Cardiac muscle cell (in vitro differentiated cells and primary cell): Measurements from ENCODE around the gene PLOD2. TPM values are rescaled to one million over a fixed set of nuclear protein-coding genes. Genes with fewer than 3 reads are reported as not detected.

Source experiments
- DNase-seq, 2 donors: peaks; one replicate each; pipeline versions ENCODE4 v3.0.0 to v3.0.0-alpha.2; 2010 to 2017; ENCODE audit warnings: low read depth in 1 of 2, low spot score in 1 of 2
- H3K27ac ChIP-seq: fragments of 200-600 bp; sonication (generic); 2 replicates; pipeline ENCODE4 v1.5.1; 2016
- H3K27me3 ChIP-seq: fragments of 200-600 bp; sonication (generic); 2 replicates; pipeline ENCODE4 v1.6.0; 2016; ENCODE audit warnings: control low read depth
- H3K36me3 ChIP-seq: fragments of 200-600 bp; sonication (generic); 2 replicates; pipeline ENCODE4 v1.5.1; 2016; ENCODE audit warnings: control low read depth
- H3K4me1 ChIP-seq: fragments of 200-600 bp; sonication (generic); 2 replicates; pipeline ENCODE4 v1.8.1; 2017; ENCODE audit warnings: low read depth, mild to moderate bottlenecking, mixed run types
- H3K4me3 ChIP-seq: fragments of 200-600 bp; sonication (generic); 2 replicates; pipeline ENCODE4 v1.5.1; 2016; ENCODE audit warnings: mild to moderate bottlenecking
- H3K9me3 ChIP-seq: fragments of 200-600 bp; sonication (generic); 2 replicates; pipeline ENCODE4 v1.5.1; 2017; ENCODE audit warnings: low read depth, mild to moderate bottlenecking, control low read depth
- CTCF ChIP-seq: IDR thresholded peaks from 2 replicates; pipeline ENCODE4 v1.5.1; 2012; ENCODE audit warnings: low read depth, mild to moderate bottlenecking, low read length
- polyA plus RNA-seq: library from polyadenylated mRNA; unstranded; fragments of >200 nt; fragmentation: Nextera tagmentation; extraction: Ambion mirVana; gene quantifications from 2 replicates; pipeline ENCODE4 v1.2.1, GENCODE V29; 2016
- total RNA-seq: library from RNA; depleted of rRNA; stranded (reverse); fragments of >200 nt; gene quantifications from 2 replicates; pipeline ENCODE4 v1.2.3, GENCODE V29; 2016

The PLOD2 gene
- total and polyA plus RNA-seq, 2 experiments from 2014 or later = 82.1 to 108 TPM

- peaks cover 39% of the 10 kb centered on the region for H3K4me1 ChIP-seq
- H3K27me3 ChIP-seq = no peaks in the 10 kb centered on the region
- H3K9me3 ChIP-seq = no peaks in the 10 kb centered on the region
- H3K27ac ChIP-seq = no peak overlapping the region
- H3K4me3 ChIP-seq = no peak overlapping the region
- TF ChIP-seq CTCF = peak; percentile 21
- peak in 1 of 2 donors; percentile 95 for DNase-seq
- no peaks in the 10 kb centered on the region for H3K36me3 ChIP-seq
These were observed 2.6 kb upstream of the PLOD2 start for GRCh38 chr3:146163584-146163983.

GRCh38 chr3:146162561-146162960 is 1.6 kb upstream of the PLOD2 start:
- no peak for TF ChIP-seq CTCF
- Histone ChIP-seq H3K27ac (peak overlapping the region; percentile 91), H3K9me3 (no peaks in the 10 kb centered on the region), H3K27me3 (no peaks in the 10 kb centered on the region), H3K4me3 (no peak overlapping the region), H3K4me1 (peaks cover 48% of the 10 kb centered on the region), H3K36me3 (no peaks in the 10 kb centered on the region)
- DNase-seq = no peak

GRCh38 chr3:146161663-146162002 is 649 bp upstream of the PLOD2 start:
- Histone ChIP-seq H3K27me3 (no peaks in the 10 kb centered on the region), H3K27ac (peak overlapping the region; percentile 91), H3K36me3 (no peaks in the 10 kb centered on the region), H3K4me3 (peak overlapping the region; percentile 79), H3K4me1 (peaks cover 49% of the 10 kb centered on the region), H3K9me3 (no peaks in the 10 kb centered on the region)
- DNase-seq = peak in 1 of 2 donors; percentile 75
- no peak for TF ChIP-seq CTCF

- Histone ChIP-seq H3K9me3 (no peaks in the 10 kb centered on the region), H3K4me1 (peaks cover 48% of the 10 kb centered on the region), H3K36me3 (no peaks in the 10 kb centered on the region), H3K27me3 (no peaks in the 10 kb centered on the region), H3K27ac (peak overlapping the region; percentile 91), H3K4me3 (peak overlapping the region; percentile 79)
- TF ChIP-seq CTCF = peak; percentile 73
- peak; percentile 84 to 88 for DNase-seq
These were observed 542 bp downstream of the PLOD2 start for GRCh38 chr3:146160321-146160963.

- DNase-seq = no peak
- H3K4me1 ChIP-seq = peaks cover 48% of the 10 kb centered on the region
- H3K4me3 ChIP-seq = peak overlapping the region; percentile 79
- H3K36me3 ChIP-seq = no peaks in the 10 kb centered on the region
- H3K27ac ChIP-seq = peak overlapping the region; percentile 91
- H3K27me3 ChIP-seq = no peaks in the 10 kb centered on the region
- no peaks in the 10 kb centered on the region for H3K9me3 ChIP-seq
- TF ChIP-seq CTCF = no peak
These were observed 1.2 kb downstream of the PLOD2 start for GRCh38 chr3:146159616-146160320.
